ENCODE data around the gene CTNNBL1.

Gene CTNNBL1

DNA sequence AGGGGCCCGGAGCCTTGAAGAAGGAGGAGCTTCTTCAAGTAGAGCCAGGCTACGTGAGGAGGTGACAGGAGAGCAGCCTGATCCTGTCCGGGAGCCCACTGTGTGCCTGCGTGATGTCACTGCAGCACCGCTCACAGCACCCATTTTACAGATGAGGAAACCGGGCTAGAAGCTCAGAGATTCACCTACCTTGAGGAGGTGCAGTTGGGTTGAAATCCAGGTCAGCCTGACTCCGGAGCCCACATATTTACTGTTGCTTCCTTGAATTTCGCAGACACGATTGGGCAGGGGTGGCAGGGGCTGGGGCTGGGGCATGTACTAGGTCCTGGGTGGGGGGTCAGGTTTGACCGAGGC, 221.6 kb downstream of the CTNNBL1 start:
- no peaks in the 10 kb centered on the region for H3K9me3 ChIP-seq
- H3K36me3 ChIP-seq: no peaks in the 10 kb centered on the region
- no peak overlapping the region for H3K27ac ChIP-seq
- H3K27me3 ChIP-seq: peaks cover 0 to 95% of the 10 kb centered on the region in 2 donors
- no peak overlapping the region for H3K4me3 ChIP-seq
- no peak for DNase-seq
- H3K4me1 ChIP-seq: peaks cover 0 to 30% (median 10%) of the 10 kb centered on the region in 4 donors
- TF ChIP-seq CTCF (IDR thresholded peaks at IDR 0.05): no peak
- intact Hi-C loops (cut with DNase I; ENCODE audit: low total_unique reads): no loop called here

DNA sequence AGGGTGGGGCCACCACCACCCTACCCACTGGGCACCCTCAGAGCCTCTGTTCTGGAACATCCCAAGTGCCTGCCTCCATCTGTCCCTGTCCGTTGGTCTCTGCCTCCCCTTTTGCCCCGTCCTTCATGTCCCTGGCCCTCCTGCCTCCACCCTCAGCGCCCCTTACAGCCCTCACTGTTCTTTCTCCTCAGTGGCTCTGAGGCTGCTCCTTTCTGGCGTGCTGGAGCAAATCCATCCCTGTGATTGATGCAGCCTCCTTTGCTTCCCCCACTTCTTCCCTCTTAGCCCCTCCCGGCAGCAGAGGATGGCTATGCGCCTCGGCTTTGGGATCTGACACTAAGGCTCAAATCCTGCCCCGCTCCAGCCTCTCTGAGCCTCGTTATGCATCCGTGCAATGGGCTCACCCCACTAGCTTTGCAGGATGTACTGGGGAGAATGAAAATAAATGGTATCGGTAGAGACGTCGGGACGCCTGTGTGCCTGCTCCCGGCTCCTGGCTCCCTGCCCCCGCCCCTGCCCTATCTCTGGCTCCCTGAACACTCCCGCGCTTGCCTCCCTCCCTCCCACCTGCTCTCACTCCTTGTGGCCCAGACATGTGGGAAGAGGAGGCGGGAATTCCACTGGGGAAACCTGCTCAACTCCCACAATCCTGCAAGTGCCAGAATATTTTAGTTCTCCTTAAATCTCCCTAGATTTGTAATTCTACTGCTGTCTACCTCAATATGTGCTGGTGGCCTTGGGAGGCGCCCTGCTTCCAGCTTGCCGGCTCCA, 222.2 kb downstream of the CTNNBL1 start:
- no peak for TF ChIP-seq CTCF (IDR thresholded peaks at IDR 0.05)
- Histone ChIP-seq H3K4me1 (peaks cover 0 to 30% (median 10%) of the 10 kb centered on the region in 4 donors), H3K9me3 (no peaks in the 10 kb centered on the region), H3K27ac (no peak overlapping the region), H3K27me3 (peaks cover 0 to 96% of the 10 kb centered on the region in 2 donors), H3K36me3 (no peaks in the 10 kb centered on the region), H3K4me3 (no peak overlapping the region)
- intact Hi-C loops (cut with DNase I; ENCODE audit: low total_unique reads): no loop called here
- no peak for DNase-seq

- Histone ChIP-seq H3K9me3 (no peaks in the 10 kb centered on the region), H3K4me1 (peaks cover 0 to 21% (median 10%) of the 10 kb centered on the region in 4 donors), H3K4me3 (no peak overlapping the region), H3K36me3 (no peaks in the 10 kb centered on the region), H3K27me3 (peaks cover 0 to 87% of the 10 kb centered on the region in 2 donors), H3K27ac (no peak overlapping the region)
- no peak for TF ChIP-seq CTCF (IDR thresholded peaks at IDR 0.05)
- intact Hi-C loops (cut with DNase I; ENCODE audit: low total_unique reads): no loop called here
- no peak for DNase-seq
Observed at GRCh38 chr20:37917461-37917860, 223.6 kb downstream of the CTNNBL1 start.

DNA sequence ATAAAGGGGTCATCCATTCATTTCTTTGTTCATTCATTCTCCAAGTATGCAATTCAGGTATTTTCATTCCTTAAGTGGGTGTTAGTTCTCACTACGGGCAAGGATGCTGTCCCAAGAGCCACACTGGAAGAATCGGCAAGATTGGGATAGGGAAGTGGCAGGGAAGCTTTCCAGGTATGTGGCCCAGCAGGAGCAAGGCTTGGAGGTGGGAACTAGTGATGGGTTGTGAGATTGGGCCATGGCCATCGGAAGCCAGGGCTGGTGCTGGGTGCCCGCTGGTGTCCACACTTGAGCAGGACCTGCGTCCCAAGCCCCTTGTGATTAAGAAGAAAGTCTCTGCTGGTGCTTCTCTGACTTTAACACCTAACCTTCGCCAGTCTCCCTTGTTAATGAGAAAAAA, 224.2 kb downstream of the CTNNBL1 start:
- Histone ChIP-seq H3K27me3 (peaks cover 0 to 87% of the 10 kb centered on the region in 2 donors), H3K4me1 (peaks cover 0 to 20% (median 10%) of the 10 kb centered on the region in 4 donors), H3K9me3 (no peaks in the 10 kb centered on the region), H3K36me3 (no peaks in the 10 kb centered on the region), H3K27ac (no peak overlapping the region), H3K4me3 (no peak overlapping the region)
- DNase-seq: no peak
- no peak for TF ChIP-seq CTCF (IDR thresholded peaks at IDR 0.05)
- intact Hi-C loops (cut with DNase I; ENCODE audit: low total_unique reads): no loop called here

GRCh38 chr20:37919389-37920040, 225.7 kb downstream of the CTNNBL1 start:
- no peaks in the 10 kb centered on the region for H3K9me3 ChIP-seq

More at GRCh38 chr20:37919389-37920040, 225.7 kb downstream of the CTNNBL1 start:
- no peaks in the 10 kb centered on the region for H3K36me3 ChIP-seq
- DNase-seq: no peak
- intact Hi-C loops (cut with DNase I; ENCODE audit: low total_unique reads): no loop called here
- H3K4me1 ChIP-seq: peaks cover 0 to 18% (median 8%) of the 10 kb centered on the region in 4 donors
- H3K4me3 ChIP-seq: no peak overlapping the region
- TF ChIP-seq CTCF (IDR thresholded peaks at IDR 0.05): no peak
- no peak overlapping the region for H3K27ac ChIP-seq
- peaks cover 0 to 80% of the 10 kb centered on the region in 2 donors for H3K27me3 ChIP-seq
